SK-N-SH (cell line): ENCODE measurements around the gene NEK7.

Experiments used
- CHD2 ChIP-seq: fragments of 150-350 bp; IDR thresholded peaks from 2 replicates; pipeline ENCODE4 v1.6.1; 2018; ENCODE audit warnings: low read length; ENCODE audit not compliant: partially characterized antibody
- CTCF ChIP-seq: fragments of 200-600 bp; sonication (generic); IDR thresholded peaks from 2 replicates; pipeline ENCODE4 v1.6.1; 2017; ENCODE audit warnings: antibody characterized with exemption, mild to moderate bottlenecking, moderate library complexity
- FOSL2 ChIP-seq: IDR thresholded peaks from 2 replicates; pipeline ENCODE4 v1.4.0; 2012; ENCODE audit warnings: low read depth, mild to moderate bottlenecking, moderate library complexity, borderline replicate concordance
- MAX ChIP-seq: IDR thresholded peaks from 2 replicates; pipeline ENCODE4 v1.4.0; 2012; ENCODE audit warnings: low read depth
- MXI1 ChIP-seq: IDR thresholded peaks from 2 replicates; pipeline ENCODE4 v1.6.1; 2012; ENCODE audit warnings: mild to moderate bottlenecking, low read depth, low read length, improper control_type of control experiment
- POLR2AphosphoS5 ChIP-seq: IDR thresholded peaks from 2 replicates; pipeline ENCODE4 v1.6.1; 2012; ENCODE audit warnings: low read depth, low read length
- SMC3 ChIP-seq: IDR thresholded peaks from 2 replicates; pipeline ENCODE4 v1.6.1; 2012; ENCODE audit warnings: low read depth, low read length, improper control_type of control experiment
- USF1 ChIP-seq: IDR thresholded peaks from 2 replicates; pipeline ENCODE4 v1.4.0; 2012; ENCODE audit warnings: low read depth, borderline replicate concordance

- TF ChIP-seq FOSL2 (no peak), CTCF (no peak), CHD2 (no peak), MAX (no peak), POLR2AphosphoS5 (no peak), USF1 (no peak), MXI1 (no peak), SMC3 (no peak)
Measured at GRCh38 chr1:198116469-198116868, 40.3 kb upstream of the NEK7 start.
